Left lung (tissue), 14 donors: ENCODE data around the gene KCNK13. TPM values are rescaled to one million over a fixed set of nuclear protein-coding genes. Genes with fewer than 3 reads are reported as not detected.

Experiments
- ATAC-seq: fragments of 200-7000 bp; cut with Tn5 transposase; one replicate; pipeline ENCODE4 v1.9.1; 2020; ENCODE audit warnings: moderate library complexity
- DNase-seq, 4 donors: peaks; one replicate each; pipeline ENCODE4 v3.0.0-alpha.2; 2013 to 2020
- H3K27ac ChIP-seq, 2 donors: fragments of 200-600 bp; sonication (generic) in 1 of 2; one replicate each; pipeline versions ENCODE4 v1.5.0 to v1.8.0; 2020 to 2021
- H3K27me3 ChIP-seq, 2 donors: fragments of 200-600 bp; sonication (generic) in 1 of 2; one replicate each; pipeline versions ENCODE4 v1.5.0 to v1.8.0; 2020 to 2021
- H3K36me3 ChIP-seq, 2 donors: fragments of 200-600 bp; sonication (generic) in 1 of 2; one replicate each; pipeline versions ENCODE4 v1.5.0 to v1.8.0; 2020 to 2021
- H3K4me1 ChIP-seq, 2 donors: fragments of 200-600 bp; one replicate each; pipeline ENCODE4 v1.8.0; 2021
- H3K4me3 ChIP-seq, 2 donors: fragments of 200-600 bp; sonication (generic) in 1 of 2; one replicate each; pipeline versions ENCODE4 v1.5.0 to v1.8.0; 2020 to 2021; ENCODE audit warnings: mild to moderate bottlenecking in 1 of 2
- H3K9me3 ChIP-seq, 2 donors: fragments of 200-600 bp; sonication (generic) in 1 of 2; one replicate each; pipeline versions ENCODE4 v1.5.0 to v1.8.0; 2020 to 2021
- intact Hi-C, 2 donors: fragments of 100-400 bp; cut with DNase I; formaldehyde crosslinking; loops; one replicate each; pipeline versions ENCODE4 v1.11.2 to v1.14.2; 2022
- long read RNA-seq, 12 donors: library from polyadenylated mRNA in 2 of 12; unstranded in 2 of 12; transcript quantifications; one replicate each; pipeline ENCODE4 v2.0.0 and lab custom pipeline, GENCODE V29; 2019 to 2026
- polyA plus RNA-seq, 6 donors: library from polyadenylated mRNA; unstranded; fragments of 120-200 nt; gene quantifications; one replicate each; pipeline ENCODE4 v1.2.1, GENCODE V29; 2013; ENCODE audit not compliant: insufficient read length in 6 of 6
- total RNA-seq, 2 donors: library from RNA; stranded (reverse); fragmentation: NEBNext Ultra II Directional; extraction: Animal tissue kit (Norgen Biotek cat#: 25700); gene quantifications; one replicate each; pipeline ENCODE4 v1.2.1, GENCODE V29; 2021
- TF ChIP-seq, protein P1 (sequence below), 2 donors: fragments of 200-600 bp; sonication (generic) in 1 of 2; IDR thresholded peaks; one replicate each; pipeline versions ENCODE4 v1.5.0 to v1.8.0; 2021; ENCODE audit warnings: antibody characterized with exemption in 2 of 2
- donor health status: DM: no; HTN: yes; CAD: no.
- donor health status: DM: no; HTN: no; CAD: no.

KCNK13 gene
- total RNA-seq, result 1 to 10 TPM in 1 of 2 donors, under 1 TPM in 1; 0.32 to 2.8 TPM
- under 1 TPM; 0.15 to 0.25 (median 0.21) TPM for polyA plus RNA-seq
- long read RNA-seq, donor 1, result 0 reads
- long read RNA-seq, donor 2, result 0 reads
- long read RNA-seq, donor 3, result 0 reads
- long read RNA-seq, donor 4, result 0 reads
- long read RNA-seq, donor 5, result 0 reads
- long read RNA-seq, donor 6, result 0 reads
- long read RNA-seq, donor 7, result 0 reads
- long read RNA-seq, donor 8, result 0 reads
- long read RNA-seq, donor 9, result 0 reads
- long read RNA-seq, donor 10, result 0 reads
- long read RNA-seq, donor 11, result 0 reads
- long read RNA-seq, donor 12, result 0 reads

DNA sequence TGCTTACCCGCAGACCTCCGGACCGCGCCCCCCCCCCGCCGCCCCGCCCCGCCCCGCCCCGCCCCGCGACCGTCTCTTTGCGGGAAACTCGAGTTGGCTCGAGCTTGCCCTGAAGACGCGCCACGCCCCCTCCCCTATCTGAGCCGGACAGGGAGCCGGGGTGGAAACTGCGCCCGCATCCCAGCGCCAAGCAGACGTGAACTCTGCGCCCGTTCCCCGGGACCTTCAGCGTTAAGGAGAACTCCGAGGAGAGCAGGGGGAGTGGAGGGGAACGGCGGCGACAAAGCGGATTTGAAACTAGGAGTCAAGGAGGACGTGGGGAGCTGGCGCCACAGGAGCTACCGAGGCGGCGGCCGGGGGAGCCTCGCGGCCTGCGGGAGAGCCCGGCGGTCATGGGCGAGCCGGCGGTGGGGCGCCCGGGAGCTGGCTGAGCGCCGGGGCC lies at the start of gene KCNK13:
Gene KCNK13 (plus strand): TSS at position 310 of the 442 bp plus-strand sequence. CDS start 212 bp downstream, outside the sequence.
- peak; percentile 16 for ATAC-seq
- no peaks in the 10 kb centered on the region for H3K36me3 ChIP-seq
- H3K27ac ChIP-seq, result peak within 1 kb of the TSS in 1 of 2 donors; percentile 7
- peak within 1 kb of the TSS; percentile 28 to 49 for H3K4me3 ChIP-seq
- peaks cover 17 to 36% of the 10 kb centered on the region in 2 donors for H3K4me1 ChIP-seq
- intact Hi-C loops, result no loop called here
- no peaks in the 10 kb centered on the region for H3K9me3 ChIP-seq
- DNase-seq, result peak in 1 of 4 donors; percentile 77
- TF ChIP-seq, protein P1, sequence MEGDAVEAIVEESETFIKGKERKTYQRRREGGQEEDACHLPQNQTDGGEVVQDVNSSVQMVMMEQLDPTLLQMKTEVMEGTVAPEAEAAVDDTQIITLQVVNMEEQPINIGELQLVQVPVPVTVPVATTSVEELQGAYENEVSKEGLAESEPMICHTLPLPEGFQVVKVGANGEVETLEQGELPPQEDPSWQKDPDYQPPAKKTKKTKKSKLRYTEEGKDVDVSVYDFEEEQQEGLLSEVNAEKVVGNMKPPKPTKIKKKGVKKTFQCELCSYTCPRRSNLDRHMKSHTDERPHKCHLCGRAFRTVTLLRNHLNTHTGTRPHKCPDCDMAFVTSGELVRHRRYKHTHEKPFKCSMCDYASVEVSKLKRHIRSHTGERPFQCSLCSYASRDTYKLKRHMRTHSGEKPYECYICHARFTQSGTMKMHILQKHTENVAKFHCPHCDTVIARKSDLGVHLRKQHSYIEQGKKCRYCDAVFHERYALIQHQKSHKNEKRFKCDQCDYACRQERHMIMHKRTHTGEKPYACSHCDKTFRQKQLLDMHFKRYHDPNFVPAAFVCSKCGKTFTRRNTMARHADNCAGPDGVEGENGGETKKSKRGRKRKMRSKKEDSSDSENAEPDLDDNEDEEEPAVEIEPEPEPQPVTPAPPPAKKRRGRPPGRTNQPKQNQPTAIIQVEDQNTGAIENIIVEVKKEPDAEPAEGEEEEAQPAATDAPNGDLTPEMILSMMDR (IDR thresholded peaks at IDR 0.05), result no peak
- H3K27me3 ChIP-seq, result peaks cover 68 to 100% of the 10 kb centered on the region in 2 donors

DNA sequence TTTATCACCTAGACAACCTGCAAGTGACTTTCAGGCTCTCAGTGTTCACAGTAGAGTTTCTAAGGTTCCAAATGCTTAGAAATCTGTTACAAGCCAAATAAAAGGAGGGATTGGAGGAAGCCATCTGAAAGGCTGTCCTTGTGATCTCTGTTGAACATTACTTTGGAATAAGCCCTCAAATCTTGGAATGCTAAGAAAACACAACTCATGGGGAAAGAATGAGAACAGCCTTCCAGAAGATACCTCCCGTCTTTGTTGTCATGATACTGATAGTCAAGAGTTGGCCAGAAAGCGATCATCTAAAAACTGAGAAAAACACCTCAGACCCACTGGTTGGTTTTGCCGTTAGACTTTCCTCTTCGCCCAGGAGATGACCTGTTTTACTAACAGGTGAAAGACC lies 44.4 kb upstream of the KCNK13 start:
- ATAC-seq (no peak), DNase-seq (no peak)
- no peak overlapping the region for H3K4me3 ChIP-seq
- TF ChIP-seq, protein P1 (IDR thresholded peaks at IDR 0.05), result no peak
- intact Hi-C loops, result no loop called here
- H3K27me3 ChIP-seq, result no peaks in the 10 kb centered on the region
- peaks cover 0 to 53% of the 10 kb centered on the region in 2 donors for H3K36me3 ChIP-seq
- H3K9me3 ChIP-seq, result peaks cover 0 to 3% of the 10 kb centered on the region in 2 donors
- no peak overlapping the region for H3K27ac ChIP-seq
- no peaks in the 10 kb centered on the region for H3K4me1 ChIP-seq

DNA sequence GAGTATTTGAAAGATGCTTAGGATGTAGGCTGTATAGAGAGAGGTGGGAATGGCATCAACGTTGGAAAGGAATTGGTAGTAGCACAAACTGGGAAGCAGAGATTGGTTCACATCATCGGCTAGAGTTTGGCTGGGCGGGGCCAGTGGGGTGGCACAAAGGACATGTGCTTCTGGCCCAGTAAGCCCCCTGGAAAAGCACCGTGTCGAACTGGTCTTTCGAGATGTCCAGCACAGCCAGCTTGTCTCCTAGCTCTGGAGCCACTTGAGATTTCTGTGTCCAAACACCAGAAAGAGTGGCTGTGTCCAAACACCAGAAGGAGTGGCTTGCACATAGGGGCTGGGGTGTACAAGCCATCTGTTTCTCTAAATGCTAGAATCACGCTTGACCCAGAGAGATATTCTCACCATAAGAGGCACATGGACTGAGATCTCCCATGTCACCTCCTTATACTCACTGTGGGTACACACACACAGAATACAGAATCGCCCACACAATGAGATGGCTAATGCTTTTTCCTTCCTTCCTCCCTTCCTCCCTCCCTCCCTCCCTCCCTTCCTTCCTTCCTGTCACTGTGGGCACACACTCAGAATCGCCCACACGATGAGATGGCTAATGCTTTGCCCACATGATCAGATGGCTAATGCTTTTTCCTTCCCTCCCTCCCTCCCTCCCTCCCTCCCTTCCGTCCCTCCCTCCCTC lies 41.8 kb upstream of the KCNK13 start:
- intact Hi-C loops, result no loop called here
- no peaks in the 10 kb centered on the region for H3K4me1 ChIP-seq
- H3K36me3 ChIP-seq, result peaks cover 0 to 69% of the 10 kb centered on the region in 2 donors
- TF ChIP-seq, protein P1 (IDR thresholded peaks at IDR 0.05), result no peak
- H3K9me3 ChIP-seq, result no peaks in the 10 kb centered on the region
- no peak overlapping the region for H3K27ac ChIP-seq
- peak in 1 of 4 donors; percentile 5 for DNase-seq
- H3K27me3 ChIP-seq, result no peaks in the 10 kb centered on the region
- no peak overlapping the region for H3K4me3 ChIP-seq
- no peak for ATAC-seq

DNA sequence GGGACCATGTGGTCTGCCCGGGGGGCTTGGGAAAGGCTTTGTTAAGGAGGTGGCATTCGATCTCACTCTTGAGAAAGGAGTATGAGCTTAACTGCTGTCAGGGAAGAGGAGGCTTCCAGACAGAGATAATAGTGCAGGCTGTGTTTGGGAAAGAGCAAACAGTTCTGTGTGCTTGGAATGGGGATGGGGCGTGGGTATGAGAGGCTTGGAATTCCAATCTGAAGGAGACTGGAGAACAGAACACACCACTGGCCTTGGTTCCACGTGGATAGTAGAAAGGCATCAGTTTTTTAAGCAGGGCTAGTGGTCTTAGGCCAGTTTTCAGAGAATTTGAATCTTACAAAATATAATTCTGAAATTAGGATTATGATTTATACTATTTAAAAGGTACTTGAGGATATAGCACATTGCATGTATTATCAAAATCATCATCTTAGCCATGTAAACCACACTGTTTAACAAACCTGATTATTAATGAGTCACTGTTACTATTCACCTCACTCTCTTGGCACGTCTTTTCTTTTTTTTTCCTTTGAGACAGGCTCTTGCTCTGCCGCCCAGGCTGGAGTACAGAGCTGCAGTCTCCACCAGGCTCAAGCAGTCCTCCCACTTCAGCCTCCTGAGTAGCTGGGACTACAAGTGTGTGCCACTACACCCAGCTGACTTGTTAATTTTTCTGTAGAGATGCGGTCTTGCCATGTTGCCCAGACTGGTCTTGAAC lies 38.5 kb upstream of the KCNK13 start:
- Histone ChIP-seq H3K27ac (no peak overlapping the region), H3K4me1 (no peaks in the 10 kb centered on the region), H3K9me3 (no peaks in the 10 kb centered on the region), H3K36me3 (peaks cover 0 to 69% of the 10 kb centered on the region in 2 donors), H3K4me3 (no peak overlapping the region), H3K27me3 (no peaks in the 10 kb centered on the region)
- ATAC-seq (no peak), DNase-seq (no peak)
- intact Hi-C loops, result no loop called here
- TF ChIP-seq, protein P1 (IDR thresholded peaks at IDR 0.05), result no peak
